PFSK-1 (cell line): ENCODE data around the gene MT1F.

Source experiments
- FOXP2 ChIP-seq: optimal IDR thresholded peaks from 2 replicates; pipeline ENCODE3; 2011; ENCODE audit warnings: borderline replicate concordance, control low read depth, inconsistent platforms; ENCODE audit not compliant: insufficient read depth; ENCODE audit errors: extremely low read length, extremely low read depth
- POLR2AphosphoS5 ChIP-seq: IDR thresholded peaks from 2 replicates; pipeline ENCODE4 v1.6.1; 2012; ENCODE audit warnings: low read depth, mild to moderate bottlenecking, control low read depth, low read length, moderate library complexity
- REST ChIP-seq, 2 experiments: IDR thresholded peaks; 2 replicates each; pipeline versions ENCODE4 v1.6.1 to v1.8.0; 2011 to 2012; ENCODE audit warnings: low read depth in 2 of 2, low read length in 2 of 2, control low read depth in 1 of 2, inconsistent platforms in 1 of 2, mild to moderate bottlenecking in 1 of 2, moderate library complexity in 1 of 2; ENCODE audit not compliant: insufficient read depth in 1 of 2
- SIN3A ChIP-seq: IDR thresholded peaks from 2 replicates; pipeline ENCODE4 v1.6.1; 2012; ENCODE audit warnings: mild to moderate bottlenecking, low read length, moderate library complexity, borderline replicate concordance; ENCODE audit not compliant: insufficient read depth
- TAF1 ChIP-seq: IDR thresholded peaks from 2 replicates; pipeline ENCODE4 v1.6.1; 2012; ENCODE audit warnings: low read length, control low read depth, borderline replicate concordance; ENCODE audit not compliant: insufficient read depth

The MT1F gene

GRCh38 chr16:56632156-56632847 lies 25.5 kb upstream of the MT1F start, which contains the start of gene MT1M:
Gene MT1M (plus strand): TSS chr16:56632659. CDS start chr16:56632732, 73 bp downstream.
- TF ChIP-seq SIN3A = no peak
- no peak for TF ChIP-seq FOXP2
- no peak for TF ChIP-seq TAF1
- no peak for TF ChIP-seq POLR2AphosphoS5
- TF ChIP-seq REST (IDR thresholded peaks at IDR 0.05; ENCODE audit: insufficient read depth in 1 of 2, low read depth in 2 of 2, low read length in 2 of 2) = no peak

GRCh38 chr16:56632848-56633365 lies 24.9 kb upstream of the MT1F start:
- TF ChIP-seq FOXP2 = no peak
- no peak for TF ChIP-seq POLR2AphosphoS5

GRCh38 chr16:56633535-56633934 lies 24.2 kb upstream of the MT1F start:
- TF ChIP-seq SIN3A (no peak), FOXP2 (no peak), POLR2AphosphoS5 (no peak), REST (IDR thresholded peaks at IDR 0.05; ENCODE audit: insufficient read depth in 1 of 2, low read depth in 2 of 2, low read length in 2 of 2) (no peak), TAF1 (no peak)

- TF ChIP-seq SIN3A (no peak), REST (IDR thresholded peaks at IDR 0.05; ENCODE audit: insufficient read depth in 1 of 2, low read depth in 2 of 2, low read length in 2 of 2) (no peak), POLR2AphosphoS5 (no peak), FOXP2 (no peak), TAF1 (no peak)
Measured at GRCh38 chr16:56634715-56635440, 22.9 kb upstream of the MT1F start.

- TF ChIP-seq TAF1 (no peak), SIN3A (no peak), POLR2AphosphoS5 (no peak), FOXP2 (no peak), REST (IDR thresholded peaks at IDR 0.05; ENCODE audit: insufficient read depth in 1 of 2, low read depth in 2 of 2, low read length in 2 of 2) (no peak)
Measured at GRCh38 chr16:56635441-56635967, 22.3 kb upstream of the MT1F start.
